ENCODE data around the gene STXBP1.

The STXBP1 gene

DNA sequence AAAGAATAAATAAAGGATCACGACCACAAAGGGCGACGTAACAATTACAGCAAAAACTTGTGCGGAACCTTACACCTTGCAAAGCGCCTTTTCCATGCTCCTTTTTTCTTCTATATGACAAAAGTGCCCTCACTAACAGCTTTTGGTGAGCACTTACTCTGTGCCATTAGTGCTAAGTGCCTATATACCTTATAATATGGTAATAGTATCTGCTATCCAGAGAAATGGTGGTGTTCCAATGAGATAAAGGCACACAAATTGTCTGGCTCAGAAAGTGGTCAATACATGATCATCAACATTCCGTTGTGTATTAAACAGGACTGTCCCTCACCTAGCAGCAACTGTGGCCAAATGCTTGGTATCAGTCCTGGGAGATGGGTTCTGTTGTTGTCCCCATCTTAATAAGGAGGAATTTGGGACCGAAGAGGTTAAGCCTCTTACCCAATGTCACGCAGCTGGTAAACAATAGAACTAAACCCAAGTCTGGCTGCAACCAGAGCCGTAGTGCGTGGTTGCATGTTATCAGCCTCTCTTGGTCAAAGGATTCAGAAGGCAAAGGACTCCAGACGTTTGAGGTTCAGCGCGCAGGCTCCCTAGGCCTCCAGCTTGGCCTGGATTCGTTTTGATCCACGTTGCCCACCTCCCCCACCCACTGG, 123.6 kb downstream of the STXBP1 start:
- DNase-seq (ENCODE audit: low spot score), result no peak

DNA sequence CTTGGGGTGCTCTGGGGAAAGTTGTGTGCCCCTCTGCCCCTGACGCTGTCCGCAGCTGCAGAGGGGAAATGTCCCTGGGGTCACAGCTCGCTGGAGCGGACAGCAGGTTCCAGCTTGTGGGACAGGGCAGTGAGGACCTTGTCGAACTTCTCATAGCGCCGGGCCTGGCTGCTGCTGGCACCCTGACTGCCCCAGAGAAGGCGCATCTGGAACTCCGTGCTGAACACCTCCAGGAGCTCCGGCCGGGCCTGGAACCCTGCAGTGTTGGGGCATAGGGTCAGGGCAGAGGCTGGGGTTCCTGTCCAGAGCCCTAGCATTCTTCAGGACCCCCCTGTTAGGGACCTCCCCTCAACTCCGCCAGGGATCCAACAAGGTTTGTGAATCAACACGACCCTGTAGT, 126.6 kb downstream of the STXBP1 start:
- DNase-seq (ENCODE audit: low spot score), result no peak

DNA sequence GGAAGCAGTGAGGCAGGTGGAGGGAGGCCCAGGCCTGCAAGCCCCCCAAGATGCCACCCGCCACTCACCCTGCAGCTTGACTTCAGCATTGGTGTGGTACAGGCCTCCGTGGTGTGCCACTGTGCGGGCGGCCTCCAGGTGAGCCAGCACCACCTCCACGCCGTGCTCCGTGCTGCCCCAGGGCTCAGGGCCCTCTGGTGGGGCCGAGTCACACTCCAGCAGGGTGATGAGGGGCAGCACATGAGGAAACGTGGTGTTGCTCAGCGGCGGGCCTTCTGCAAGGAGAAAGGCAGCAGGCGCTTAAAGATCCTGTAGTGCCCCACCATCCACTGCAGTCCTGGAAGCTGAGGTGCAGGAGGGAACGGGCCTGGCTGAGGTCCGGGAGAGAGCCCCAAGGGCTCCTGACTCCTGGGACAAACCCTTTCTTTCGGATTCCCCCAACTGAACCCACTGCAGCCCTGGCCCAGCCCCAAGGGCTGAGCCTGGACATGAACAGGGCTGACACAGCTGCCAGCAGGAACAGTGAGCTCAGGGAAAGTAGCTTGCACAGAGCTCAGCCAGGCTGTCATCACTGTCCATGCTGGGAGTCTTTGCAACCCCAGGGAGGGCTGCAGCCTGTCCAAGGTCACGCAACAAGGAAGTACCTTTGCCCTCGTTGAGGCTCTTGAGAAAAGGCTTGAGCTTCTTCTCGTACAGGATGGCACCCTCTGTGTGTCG, 127.7 kb downstream of the STXBP1 start:
- DNase-seq (ENCODE audit: low spot score), result no peak

DNA sequence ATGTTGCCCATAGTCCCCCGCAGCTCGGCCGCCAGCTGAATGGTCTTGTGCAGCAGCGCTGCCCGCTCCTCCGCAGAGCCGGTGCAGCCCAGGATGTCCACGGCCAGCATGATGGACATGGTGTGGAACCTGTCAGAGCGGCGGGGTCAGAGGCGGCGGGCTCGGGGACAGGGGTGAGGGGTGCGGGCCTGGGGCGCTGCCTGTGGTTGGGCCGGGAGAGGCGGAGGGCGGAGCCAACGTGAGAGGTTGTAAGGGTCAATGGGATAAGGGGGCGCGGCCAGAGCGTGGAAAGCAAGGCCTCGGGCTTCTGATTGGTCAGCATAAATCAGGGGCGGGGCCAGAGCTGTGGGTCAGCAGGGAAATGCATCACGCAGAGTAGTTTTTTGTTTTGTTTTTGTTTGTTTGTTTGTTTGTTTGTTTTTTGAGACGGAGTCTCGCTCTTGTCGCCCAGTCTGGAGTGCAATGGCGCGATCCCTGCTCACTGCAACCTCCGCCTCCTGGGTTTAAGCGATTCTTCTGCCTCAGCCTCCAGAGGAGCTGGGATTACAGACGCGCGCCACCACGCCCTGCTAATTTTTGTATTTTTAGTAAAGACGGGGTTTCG, 129.9 kb downstream of the STXBP1 start:
- no peak for DNase-seq (ENCODE audit: low spot score)
